Ovary (tissue), 3 donors: Measurements from ENCODE around the gene FAM13B.

Experiments
- CTCF ChIP-seq, 3 donors: fragments of 450-650 bp in 2 of 3; fragments of 200-600 bp in 1 of 3; IDR thresholded peaks; one replicate each; pipeline versions ENCODE4 v1.5.1 to v1.8.0; 2016 to 2022; ENCODE audit warnings: antibody characterized with exemption in 3 of 3, mild to moderate bottlenecking in 1 of 3
- EP300 ChIP-seq: sonication (generic); formaldehyde crosslinking; IDR thresholded peaks from one replicate; pipeline ENCODE4 v1.6.1; 2017; ENCODE audit warnings: antibody characterized with exemption
- POLR2A ChIP-seq: fragments of 450-650 bp; IDR thresholded peaks from one replicate; pipeline ENCODE4 v1.6.1; 2017; ENCODE audit warnings: antibody characterized with exemption, mild to moderate bottlenecking, moderate library complexity
- donor health status: DM: no; HTN: no; CAD: no.

- TF ChIP-seq CTCF (IDR thresholded peaks at IDR 0.05), result no peak
- no peak for TF ChIP-seq POLR2A
- TF ChIP-seq EP300, result no peak
Observed at GRCh38 chr5:137891849-137892248, 141.0 kb downstream of the FAM13B start.
